Measurements from ENCODE around the gene DPYD. TPM values are rescaled to one million over a fixed set of nuclear protein-coding genes. Genes with fewer than 3 reads are reported as not detected.

The DPYD gene
- total and polyA plus RNA-seq, 2 donors from 2014 or later = 4.9 to 41.6 TPM

DNA sequence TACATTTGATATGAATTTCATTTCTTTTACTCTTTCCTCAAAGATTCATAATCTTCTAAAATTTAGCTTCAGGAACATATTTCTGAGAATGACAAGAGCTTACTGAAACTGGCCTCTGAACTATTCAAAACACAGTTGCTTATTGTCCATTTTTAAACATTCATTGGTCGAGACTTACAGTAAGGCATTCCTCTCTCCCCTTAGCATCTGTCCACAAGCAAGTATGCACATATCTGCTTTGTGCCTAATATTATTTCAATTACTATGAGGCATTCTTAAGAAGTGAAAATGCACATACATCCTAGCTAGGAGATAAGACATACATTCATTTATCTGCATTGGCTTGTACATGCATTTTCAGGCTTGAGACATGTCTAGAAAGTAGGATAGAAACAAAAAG is 710.5 kb downstream of the DPYD start:
- H3K9ac ChIP-seq (ENCODE audit: low read length in 3 of 3) = no peak overlapping the region
- no peak overlapping the region for H3K27ac ChIP-seq (ENCODE audit: low read depth in 2 of 2, low read length in 2 of 2)
- intact Hi-C loops (cut with DNase I) = no loop called here
- H3K9me3 ChIP-seq (ENCODE audit: control insufficient read depth in 2 of 3, insufficient read depth in 1 of 3, low read length in 3 of 3) = no peaks in the 10 kb centered on the region
- H3K4me3 ChIP-seq (ENCODE audit: low read length in 3 of 3) = no peak overlapping the region
- FAIRE-seq = no peak
- no peaks in the 10 kb centered on the region for H3K27me3 ChIP-seq (ENCODE audit: control insufficient read depth, insufficient read depth, low read length)
- DNase-seq = no peak
- H3K36me3 ChIP-seq (ENCODE audit: control insufficient read depth in 2 of 3, insufficient read depth in 3 of 3, low read length in 3 of 3) = no peaks in the 10 kb centered on the region
- no peaks in the 10 kb centered on the region for H3K4me1 ChIP-seq (ENCODE audit: control insufficient read depth in 2 of 3, insufficient read depth in 2 of 3, low read depth in 1 of 3, low read length in 3 of 3)
- no peak for TF ChIP-seq CTCF (IDR thresholded peaks at IDR 0.05; ENCODE audit: borderline replicate concordance, extremely low read depth, insufficient read depth)

DNA sequence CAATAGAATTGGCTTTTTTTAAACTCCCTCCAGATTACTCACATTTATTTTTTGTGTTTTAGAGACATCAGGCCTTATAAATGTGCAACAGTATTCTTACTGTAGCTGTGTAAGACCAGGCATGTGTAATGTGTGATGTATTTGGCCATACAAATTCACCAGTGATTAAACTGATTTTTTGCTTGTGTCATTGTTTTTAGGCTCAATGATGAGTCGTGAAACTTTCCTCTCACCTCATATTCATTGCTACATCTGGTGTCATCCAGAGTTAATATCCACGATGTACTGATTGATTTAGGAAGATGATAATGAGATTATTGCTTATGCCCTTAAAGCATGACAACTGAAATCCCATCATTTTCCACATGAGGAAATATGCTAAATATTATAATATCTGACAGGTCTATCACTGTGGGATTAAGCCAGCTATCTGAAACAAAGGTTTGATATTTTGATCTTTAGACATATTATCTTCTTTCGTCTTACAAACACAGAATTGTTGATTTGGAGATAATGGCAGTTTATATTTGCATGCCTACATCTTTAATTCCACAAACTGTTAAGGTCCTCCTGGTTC is 711.4 kb downstream of the DPYD start:
- Histone ChIP-seq H3K36me3 (ENCODE audit: control insufficient read depth in 2 of 3, insufficient read depth in 3 of 3, low read length in 3 of 3) (no peaks in the 10 kb centered on the region), H3K9ac (ENCODE audit: low read length in 3 of 3) (no peak overlapping the region), H3K4me3 (ENCODE audit: low read length in 3 of 3) (no peak overlapping the region), H3K4me1 (ENCODE audit: control insufficient read depth in 2 of 3, insufficient read depth in 2 of 3, low read depth in 1 of 3, low read length in 3 of 3) (no peaks in the 10 kb centered on the region), H3K27me3 (ENCODE audit: control insufficient read depth, insufficient read depth, low read length) (no peaks in the 10 kb centered on the region), H3K9me3 (ENCODE audit: control insufficient read depth in 2 of 3, insufficient read depth in 1 of 3, low read length in 3 of 3) (no peaks in the 10 kb centered on the region), H3K27ac (ENCODE audit: low read depth in 2 of 2, low read length in 2 of 2) (no peak overlapping the region)
- DNase-seq (no peak), FAIRE-seq (no peak)
- TF ChIP-seq CTCF (IDR thresholded peaks at IDR 0.05; ENCODE audit: borderline replicate concordance, extremely low read depth, insufficient read depth) = no peak
- intact Hi-C loops (cut with DNase I) = no loop called here

GRCh38 chr1:97207868-97208267 is 713.0 kb downstream of the DPYD start:
- TF ChIP-seq CTCF (IDR thresholded peaks at IDR 0.05; ENCODE audit: borderline replicate concordance, extremely low read depth, insufficient read depth) = no peak
- no peak overlapping the region for H3K4me3 ChIP-seq (ENCODE audit: low read length in 3 of 3)
- no peaks in the 10 kb centered on the region for H3K27me3 ChIP-seq (ENCODE audit: control insufficient read depth, insufficient read depth, low read length)
- no peaks in the 10 kb centered on the region for H3K36me3 ChIP-seq (ENCODE audit: control insufficient read depth in 2 of 3, insufficient read depth in 3 of 3, low read length in 3 of 3)
- H3K9me3 ChIP-seq (ENCODE audit: control insufficient read depth in 2 of 3, insufficient read depth in 1 of 3, low read length in 3 of 3) = no peaks in the 10 kb centered on the region
- FAIRE-seq (no peak), DNase-seq (no peak)
- no peak overlapping the region for H3K27ac ChIP-seq (ENCODE audit: low read depth in 2 of 2, low read length in 2 of 2)
- H3K4me1 ChIP-seq (ENCODE audit: control insufficient read depth in 2 of 3, insufficient read depth in 2 of 3, low read depth in 1 of 3, low read length in 3 of 3) = no peaks in the 10 kb centered on the region
- intact Hi-C loops (cut with DNase I) = no loop called here
- H3K9ac ChIP-seq (ENCODE audit: low read length in 3 of 3) = no peak overlapping the region

DNA sequence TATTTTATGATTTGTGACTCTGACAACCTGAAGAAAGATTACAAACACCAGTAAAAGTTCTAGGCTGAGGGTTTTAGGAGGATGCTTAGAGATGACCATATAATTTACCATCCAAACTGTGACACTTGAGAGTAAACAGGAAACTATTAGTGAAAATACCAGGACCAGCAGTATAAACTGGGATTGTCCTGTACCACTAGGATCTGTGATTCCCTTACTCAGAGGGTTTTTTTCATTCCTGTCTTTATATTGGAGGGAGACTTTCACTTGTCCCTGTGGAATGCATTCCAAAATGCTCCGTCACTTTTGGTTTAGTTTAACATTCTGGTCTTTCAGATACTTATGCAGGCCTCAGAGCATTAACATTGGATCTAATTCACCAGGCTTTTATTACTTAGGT is 716.4 kb downstream of the DPYD start:
- no peak for TF ChIP-seq CTCF (IDR thresholded peaks at IDR 0.05; ENCODE audit: borderline replicate concordance, extremely low read depth, insufficient read depth)
- Histone ChIP-seq H3K27ac (ENCODE audit: low read depth in 2 of 2, low read length in 2 of 2) (no peak overlapping the region), H3K9ac (ENCODE audit: low read length in 3 of 3) (no peak overlapping the region), H3K36me3 (ENCODE audit: control insufficient read depth in 2 of 3, insufficient read depth in 3 of 3, low read length in 3 of 3) (no peaks in the 10 kb centered on the region), H3K4me1 (ENCODE audit: control insufficient read depth in 2 of 3, insufficient read depth in 2 of 3, low read depth in 1 of 3, low read length in 3 of 3) (no peaks in the 10 kb centered on the region), H3K27me3 (ENCODE audit: control insufficient read depth, insufficient read depth, low read length) (no peaks in the 10 kb centered on the region), H3K4me3 (ENCODE audit: low read length in 3 of 3) (no peak overlapping the region), H3K9me3 (ENCODE audit: control insufficient read depth in 2 of 3, insufficient read depth in 1 of 3, low read length in 3 of 3) (no peaks in the 10 kb centered on the region)
- FAIRE-seq (no peak), DNase-seq (no peak)
- intact Hi-C loops (cut with DNase I) = no loop called here

All from kidney (tissue), 14 donors.